ENCODE data around the gene KCNG1.

Gene KCNG1

DNA sequence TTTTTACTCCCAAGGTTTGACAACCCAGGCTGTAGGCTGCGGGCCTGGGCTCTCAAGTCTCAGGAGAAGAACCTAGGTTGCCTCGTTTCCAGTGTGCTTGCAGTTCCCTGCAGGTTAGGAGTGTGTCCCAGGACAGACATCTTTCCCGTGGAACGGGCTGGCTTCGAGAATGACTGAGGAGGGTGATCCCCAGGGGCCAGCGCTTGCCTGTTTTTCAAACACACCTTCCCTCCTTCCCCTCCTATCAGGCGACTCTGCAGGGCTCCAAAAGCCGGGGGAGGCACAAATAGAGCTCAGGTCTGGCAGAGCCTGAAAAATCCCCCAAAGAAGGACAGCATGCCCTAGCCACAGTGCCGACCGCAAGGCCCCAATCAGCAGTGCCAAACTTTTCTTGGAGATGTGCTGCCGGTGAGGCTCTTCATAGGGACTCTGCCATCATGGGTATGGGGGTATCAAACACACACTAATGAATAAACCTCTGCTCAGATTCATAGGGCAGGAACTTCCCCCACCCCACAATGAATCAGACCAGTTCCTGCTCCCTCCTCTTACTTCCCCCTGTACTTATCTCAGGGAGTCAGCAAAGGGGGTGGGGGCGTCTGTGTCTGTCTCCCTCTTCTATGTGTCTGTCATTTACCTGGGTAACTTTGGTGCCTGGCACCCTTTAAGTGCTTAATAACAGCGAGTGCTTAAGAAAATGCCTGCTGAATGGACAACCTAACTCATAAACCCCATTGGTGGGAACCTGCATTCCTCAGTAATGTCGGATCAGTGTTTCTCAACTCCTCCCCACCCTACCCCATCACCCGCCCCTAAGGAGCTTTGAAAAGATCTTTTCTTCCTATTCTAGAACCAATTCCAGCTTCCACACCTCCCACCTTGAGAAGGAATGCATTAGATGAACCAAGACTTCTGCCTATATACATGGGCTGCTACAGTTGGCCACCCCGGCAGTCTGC, 1.6 kb downstream of the KCNG1 start:
- no peaks in the 10 kb centered on the region for H3K9me3 ChIP-seq (ENCODE audit: low read length)
- H3K4me1 ChIP-seq (ENCODE audit: insufficient read depth, low read length): no peaks in the 10 kb centered on the region
- H3K27me3 ChIP-seq (ENCODE audit: control insufficient read depth in 1 of 2, insufficient read depth in 2 of 2, low read length in 2 of 2): peaks cover 14 to 38% of the 10 kb centered on the region in 2 donors
- no peaks in the 10 kb centered on the region for H3K36me3 ChIP-seq (ENCODE audit: insufficient read depth, low read length)
- no peak overlapping the region for H3K9ac ChIP-seq (ENCODE audit: low read length)
- H3K27ac ChIP-seq (ENCODE audit: low read depth, low read length): no peak overlapping the region
- no peak overlapping the region for H3K4me3 ChIP-seq (ENCODE audit: low read depth in 1 of 2, low read length in 2 of 2)

DNA sequence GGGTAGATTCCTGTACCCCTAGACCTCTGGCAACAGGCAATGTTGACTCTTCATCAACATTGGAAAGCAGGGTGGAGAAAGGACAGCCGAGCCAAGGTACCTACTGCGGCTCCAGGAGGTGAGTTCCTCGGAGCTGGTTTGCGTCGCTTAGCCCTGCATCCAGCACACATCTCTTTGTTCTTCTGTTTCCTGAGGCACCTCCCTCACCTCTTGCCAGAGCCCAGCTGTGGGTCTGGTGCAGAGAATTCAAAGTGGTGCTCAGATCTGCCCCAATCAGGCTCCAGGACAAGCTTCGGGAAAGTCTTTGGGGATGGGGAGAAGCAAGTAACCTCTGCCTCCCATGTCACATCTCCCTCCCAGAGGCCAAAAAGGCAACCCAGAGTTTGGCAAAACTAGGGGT, 2.2 kb downstream of the KCNG1 start:
- no peaks in the 10 kb centered on the region for H3K9me3 ChIP-seq (ENCODE audit: low read length)
- H3K4me3 ChIP-seq (ENCODE audit: low read depth in 1 of 2, low read length in 2 of 2): no peak overlapping the region
- no peak overlapping the region for H3K27ac ChIP-seq (ENCODE audit: low read depth, low read length)
- H3K9ac ChIP-seq (ENCODE audit: low read length): no peak overlapping the region
- H3K27me3 ChIP-seq (ENCODE audit: control insufficient read depth in 1 of 2, insufficient read depth in 2 of 2, low read length in 2 of 2): peaks cover 14 to 34% of the 10 kb centered on the region in 2 donors
- no peaks in the 10 kb centered on the region for H3K36me3 ChIP-seq (ENCODE audit: insufficient read depth, low read length)
- H3K4me1 ChIP-seq (ENCODE audit: insufficient read depth, low read length): no peaks in the 10 kb centered on the region

GRCh38 chr20:51019656-51020592, 3.0 kb downstream of the KCNG1 start:
- H3K36me3 ChIP-seq (ENCODE audit: insufficient read depth, low read length): no peaks in the 10 kb centered on the region
- no peak overlapping the region for H3K4me3 ChIP-seq (ENCODE audit: low read depth in 1 of 2, low read length in 2 of 2)
- no peak overlapping the region for H3K27ac ChIP-seq (ENCODE audit: low read depth, low read length)
- peaks cover 14 to 31% of the 10 kb centered on the region in 2 donors for H3K27me3 ChIP-seq (ENCODE audit: control insufficient read depth in 1 of 2, insufficient read depth in 2 of 2, low read length in 2 of 2)
- no peaks in the 10 kb centered on the region for H3K9me3 ChIP-seq (ENCODE audit: low read length)
- H3K9ac ChIP-seq (ENCODE audit: low read length): no peak overlapping the region
- no peaks in the 10 kb centered on the region for H3K4me1 ChIP-seq (ENCODE audit: insufficient read depth, low read length)

GRCh38 chr20:51017251-51017650, 5.7 kb downstream of the KCNG1 start:
- Histone ChIP-seq H3K27me3 (ENCODE audit: control insufficient read depth in 1 of 2, insufficient read depth in 2 of 2, low read length in 2 of 2) (peaks cover 9 to 19% of the 10 kb centered on the region in 2 donors), H3K4me1 (ENCODE audit: insufficient read depth, low read length) (no peaks in the 10 kb centered on the region), H3K4me3 (ENCODE audit: low read depth in 1 of 2, low read length in 2 of 2) (no peak overlapping the region), H3K9me3 (ENCODE audit: low read length) (no peaks in the 10 kb centered on the region), H3K27ac (ENCODE audit: low read depth, low read length) (no peak overlapping the region), H3K9ac (ENCODE audit: low read length) (no peak overlapping the region), H3K36me3 (ENCODE audit: insufficient read depth, low read length) (no peaks in the 10 kb centered on the region)

GRCh38 chr20:51016521-51016920, 6.4 kb downstream of the KCNG1 start:
- Histone ChIP-seq H3K9me3 (ENCODE audit: low read length) (no peaks in the 10 kb centered on the region), H3K27ac (ENCODE audit: low read depth, low read length) (no peak overlapping the region), H3K4me3 (ENCODE audit: low read depth in 1 of 2, low read length in 2 of 2) (no peak overlapping the region), H3K9ac (ENCODE audit: low read length) (no peak overlapping the region), H3K4me1 (ENCODE audit: insufficient read depth, low read length) (no peaks in the 10 kb centered on the region), H3K36me3 (ENCODE audit: insufficient read depth, low read length) (no peaks in the 10 kb centered on the region), H3K27me3 (ENCODE audit: control insufficient read depth in 1 of 2, insufficient read depth in 2 of 2, low read length in 2 of 2) (peaks cover 1 to 12% of the 10 kb centered on the region in 2 donors)

DNA sequence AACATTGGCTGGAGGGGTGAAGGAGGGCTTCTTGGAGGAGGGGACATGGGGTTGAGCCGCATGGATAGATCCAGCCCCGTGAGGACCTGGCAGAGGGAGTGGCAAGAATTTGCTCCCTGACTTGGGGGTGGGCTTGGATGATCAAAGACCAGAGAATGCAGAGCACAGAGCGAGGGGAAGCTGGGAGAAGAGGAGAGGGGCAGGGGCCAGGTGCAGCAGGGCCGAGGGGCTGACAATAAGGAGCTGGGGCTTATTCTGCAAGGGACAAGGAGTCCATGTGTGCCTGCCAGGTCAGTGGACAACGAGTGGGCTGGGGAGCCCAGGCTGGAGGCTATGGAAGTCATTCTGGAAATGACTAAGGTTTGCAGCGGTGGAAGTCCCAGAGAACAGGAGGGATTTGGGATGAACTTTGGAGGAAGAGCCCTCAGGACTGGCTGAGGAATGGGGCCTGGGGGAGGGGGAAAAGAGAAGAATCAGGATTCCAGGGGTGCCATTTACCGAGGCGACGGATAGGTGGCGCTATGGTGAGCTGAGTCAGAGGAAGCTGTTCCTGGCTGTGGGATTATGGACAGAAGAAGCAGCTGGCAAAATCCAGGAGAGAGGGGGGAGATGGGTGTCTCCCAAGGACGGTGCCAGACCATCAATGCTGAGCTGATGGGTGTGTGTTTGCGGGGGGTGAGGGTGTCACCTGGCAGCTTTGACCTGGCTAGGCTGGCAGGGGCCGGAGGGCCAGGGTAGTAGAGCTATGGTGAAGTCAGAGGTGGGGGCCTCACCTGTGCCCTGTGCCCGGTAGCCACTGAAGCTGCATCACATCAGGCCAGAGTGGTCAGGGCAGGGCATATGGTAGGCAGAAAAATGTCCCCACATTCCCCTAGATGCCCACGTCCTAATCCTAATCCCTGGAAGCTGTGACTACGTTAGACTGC, 7.8 kb downstream of the KCNG1 start:
- Histone ChIP-seq H3K36me3 (ENCODE audit: insufficient read depth, low read length) (no peaks in the 10 kb centered on the region), H3K4me1 (ENCODE audit: insufficient read depth, low read length) (no peaks in the 10 kb centered on the region), H3K27me3 (ENCODE audit: control insufficient read depth in 1 of 2, insufficient read depth in 2 of 2, low read length in 2 of 2) (peaks cover 0 to 9% of the 10 kb centered on the region in 2 donors), H3K4me3 (ENCODE audit: low read depth in 1 of 2, low read length in 2 of 2) (no peak overlapping the region), H3K9me3 (ENCODE audit: low read length) (no peaks in the 10 kb centered on the region), H3K9ac (ENCODE audit: low read length) (no peak overlapping the region), H3K27ac (ENCODE audit: low read depth, low read length) (no peak overlapping the region)

GRCh38 chr20:51013577-51014330, 9.2 kb downstream of the KCNG1 start:
- H3K27me3 ChIP-seq (ENCODE audit: control insufficient read depth in 1 of 2, insufficient read depth in 2 of 2, low read length in 2 of 2): peaks cover 0 to 5% of the 10 kb centered on the region in 2 donors
- H3K4me3 ChIP-seq (ENCODE audit: low read depth in 1 of 2, low read length in 2 of 2): no peak overlapping the region
- no peak overlapping the region for H3K27ac ChIP-seq (ENCODE audit: low read depth, low read length)
- no peaks in the 10 kb centered on the region for H3K9me3 ChIP-seq (ENCODE audit: low read length)
- no peaks in the 10 kb centered on the region for H3K4me1 ChIP-seq (ENCODE audit: insufficient read depth, low read length)
- H3K9ac ChIP-seq (ENCODE audit: low read length): no peak overlapping the region
- no peaks in the 10 kb centered on the region for H3K36me3 ChIP-seq (ENCODE audit: insufficient read depth, low read length)

DNA sequence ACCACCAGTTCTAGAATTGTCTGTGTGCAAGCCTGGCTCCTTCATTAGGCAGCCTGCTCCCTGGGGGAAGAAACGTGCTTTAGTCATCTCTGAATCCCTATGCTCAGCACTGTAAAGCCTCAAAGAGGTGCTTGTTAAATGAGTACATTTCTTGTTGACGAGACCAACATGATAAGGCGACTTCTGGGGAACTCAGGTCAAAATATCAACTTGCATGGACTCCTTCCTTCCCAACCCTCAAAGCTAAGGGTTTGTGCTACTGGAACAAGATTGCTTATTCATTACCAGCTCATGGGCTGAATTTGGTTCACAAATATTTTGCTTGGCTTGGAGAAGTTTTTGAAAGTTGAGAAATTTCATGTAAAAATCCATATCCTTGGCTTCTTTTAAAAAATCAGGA, 10.6 kb downstream of the KCNG1 start:
- no peak overlapping the region for H3K4me3 ChIP-seq (ENCODE audit: low read depth in 1 of 2, low read length in 2 of 2)
- H3K4me1 ChIP-seq (ENCODE audit: insufficient read depth, low read length): no peaks in the 10 kb centered on the region
- peaks cover 0 to 5% of the 10 kb centered on the region in 2 donors for H3K27me3 ChIP-seq (ENCODE audit: control insufficient read depth in 1 of 2, insufficient read depth in 2 of 2, low read length in 2 of 2)
- no peaks in the 10 kb centered on the region for H3K36me3 ChIP-seq (ENCODE audit: insufficient read depth, low read length)
- H3K9me3 ChIP-seq (ENCODE audit: low read length): no peaks in the 10 kb centered on the region
- H3K9ac ChIP-seq (ENCODE audit: low read length): no peak overlapping the region
- H3K27ac ChIP-seq (ENCODE audit: low read depth, low read length): no peak overlapping the region

DNA sequence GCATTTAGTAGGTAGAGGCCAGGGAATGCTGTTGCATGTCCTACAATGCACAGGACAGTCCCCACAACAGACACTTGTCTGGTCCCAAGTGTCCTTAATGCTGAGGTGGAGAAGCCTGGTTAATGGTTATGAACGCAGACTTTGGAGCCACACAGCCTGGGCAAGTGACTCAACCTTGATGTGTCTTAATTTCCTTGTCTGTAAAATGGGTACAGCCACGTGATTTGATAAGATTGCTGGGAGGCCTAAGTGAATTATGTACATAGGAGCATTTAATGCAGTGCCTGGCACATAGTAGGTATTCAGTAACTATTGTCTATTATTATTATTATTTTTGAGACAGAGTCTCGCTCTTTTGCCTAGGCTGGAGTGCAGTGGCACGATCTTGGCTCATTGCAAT, 11.4 kb downstream of the KCNG1 start:
- H3K4me3 ChIP-seq (ENCODE audit: low read depth in 1 of 2, low read length in 2 of 2): no peak overlapping the region
- no peaks in the 10 kb centered on the region for H3K4me1 ChIP-seq (ENCODE audit: insufficient read depth, low read length)
- H3K27me3 ChIP-seq (ENCODE audit: control insufficient read depth in 1 of 2, insufficient read depth in 2 of 2, low read length in 2 of 2): peaks cover 0 to 5% of the 10 kb centered on the region in 2 donors
- no peaks in the 10 kb centered on the region for H3K9me3 ChIP-seq (ENCODE audit: low read length)
- H3K9ac ChIP-seq (ENCODE audit: low read length): no peak overlapping the region
- H3K27ac ChIP-seq (ENCODE audit: low read depth, low read length): no peak overlapping the region
- H3K36me3 ChIP-seq (ENCODE audit: insufficient read depth, low read length): no peaks in the 10 kb centered on the region

- Histone ChIP-seq H3K27ac (ENCODE audit: low read depth, low read length) (no peak overlapping the region), H3K36me3 (ENCODE audit: insufficient read depth, low read length) (no peaks in the 10 kb centered on the region), H3K27me3 (ENCODE audit: control insufficient read depth in 1 of 2, insufficient read depth in 2 of 2, low read length in 2 of 2) (peaks cover 0 to 5% of the 10 kb centered on the region in 2 donors), H3K9ac (ENCODE audit: low read length) (no peak overlapping the region), H3K9me3 (ENCODE audit: low read length) (no peaks in the 10 kb centered on the region), H3K4me1 (ENCODE audit: insufficient read depth, low read length) (no peaks in the 10 kb centered on the region), H3K4me3 (ENCODE audit: low read depth in 1 of 2, low read length in 2 of 2) (no peak overlapping the region)
Observed at GRCh38 chr20:51010932-51011331, 12.0 kb downstream of the KCNG1 start.
